HL-60 (cell line): ENCODE data around the gene LY6G5C.

Experiments used
- DNase-seq, 2 experiments: peaks; one replicate each; pipeline ENCODE4 v3.0.0-alpha.2; 2010 to 2020; ENCODE audit warnings: low read depth in 1 of 2, low spot score in 1 of 2
- H3K27ac ChIP-seq: fragments of 250-450 bp; sonication (Bioruptor Pico); replicated peaks from 2 replicates; pipeline ENCODE4 v1.5.1; 2020; ENCODE audit warnings: mild to moderate bottlenecking, moderate library complexity
- H3K27me3 ChIP-seq: fragments of 250-450 bp; sonication (Bioruptor Pico); 2 replicates; pipeline ENCODE4 v1.5.1; 2021; ENCODE audit warnings: mild to moderate bottlenecking, moderate library complexity; ENCODE audit not compliant: insufficient read depth, poor library complexity, severe bottlenecking
- H3K4me3 ChIP-seq: replicated peaks from 2 replicates; pipeline ENCODE4 v1.5.1; 2011; ENCODE audit warnings: mild to moderate bottlenecking, control low read depth, low read length; ENCODE audit not compliant: insufficient read depth
- GABPA ChIP-seq: IDR thresholded peaks from 2 replicates; pipeline ENCODE4 v1.6.1; 2012; ENCODE audit warnings: low read depth
- POLR2AphosphoS5 ChIP-seq: IDR thresholded peaks from 2 replicates; pipeline ENCODE4 v1.6.1; 2012; ENCODE audit warnings: low read depth
- REST ChIP-seq: IDR thresholded peaks from 2 replicates; pipeline ENCODE4 v1.6.1; 2012; ENCODE audit warnings: low read depth; ENCODE audit not compliant: insufficient replicate concordance
- SPI1 ChIP-seq: IDR thresholded peaks from 2 replicates; pipeline ENCODE4 v1.6.1; 2012; ENCODE audit warnings: low read depth, mild to moderate bottlenecking, borderline replicate concordance
- TF ChIP-seq, protein P1 (sequence below): IDR thresholded peaks from one replicate; pipeline ENCODE4 v1.5.1; 2011; ENCODE audit warnings: low read length, control low read depth, inconsistent platforms; ENCODE audit not compliant: insufficient read depth

The LY6G5C gene

GRCh38 chr6:31660381-31661261 is 20.2 kb downstream of the LY6G5C start, which contains the start of gene C6orf47:
Gene C6orf47, minus strand, starts transcription at chr6:31660778. Its CDS starts 831 bp downstream, at chr6:31659947.
- Histone ChIP-seq H3K27ac (peak within 1 kb of the TSS; percentile 66), H3K27me3 (no peaks in the 10 kb centered on the region), H3K4me3 (peak within 1 kb of the TSS; percentile 73)
- DNase-seq, result peak; percentile 67 to 81
- no peak for TF ChIP-seq SPI1
- no peak for TF ChIP-seq REST
- TF ChIP-seq GABPA, result no peak
- TF ChIP-seq POLR2AphosphoS5, result peak; percentile 79
- TF ChIP-seq, protein P1, sequence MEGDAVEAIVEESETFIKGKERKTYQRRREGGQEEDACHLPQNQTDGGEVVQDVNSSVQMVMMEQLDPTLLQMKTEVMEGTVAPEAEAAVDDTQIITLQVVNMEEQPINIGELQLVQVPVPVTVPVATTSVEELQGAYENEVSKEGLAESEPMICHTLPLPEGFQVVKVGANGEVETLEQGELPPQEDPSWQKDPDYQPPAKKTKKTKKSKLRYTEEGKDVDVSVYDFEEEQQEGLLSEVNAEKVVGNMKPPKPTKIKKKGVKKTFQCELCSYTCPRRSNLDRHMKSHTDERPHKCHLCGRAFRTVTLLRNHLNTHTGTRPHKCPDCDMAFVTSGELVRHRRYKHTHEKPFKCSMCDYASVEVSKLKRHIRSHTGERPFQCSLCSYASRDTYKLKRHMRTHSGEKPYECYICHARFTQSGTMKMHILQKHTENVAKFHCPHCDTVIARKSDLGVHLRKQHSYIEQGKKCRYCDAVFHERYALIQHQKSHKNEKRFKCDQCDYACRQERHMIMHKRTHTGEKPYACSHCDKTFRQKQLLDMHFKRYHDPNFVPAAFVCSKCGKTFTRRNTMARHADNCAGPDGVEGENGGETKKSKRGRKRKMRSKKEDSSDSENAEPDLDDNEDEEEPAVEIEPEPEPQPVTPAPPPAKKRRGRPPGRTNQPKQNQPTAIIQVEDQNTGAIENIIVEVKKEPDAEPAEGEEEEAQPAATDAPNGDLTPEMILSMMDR, result no peak

GRCh38 chr6:31659649-31660380 is 21.1 kb downstream of the LY6G5C start:
- Histone ChIP-seq H3K4me3 (peak overlapping the region; percentile 73), H3K27me3 (no peaks in the 10 kb centered on the region), H3K27ac (peak overlapping the region; percentile 66)
- TF ChIP-seq REST, result peak; percentile 91
- TF ChIP-seq SPI1, result peak; percentile 60
- TF ChIP-seq, protein P1, result no peak
- DNase-seq, result peak in 1 of 2 experiments; percentile 59

- DNase-seq, result no peak
- TF ChIP-seq POLR2AphosphoS5 (0 out of 2 replicates have a peak, but pooled peaks have one; percentile 9), GABPA (no peak), REST (no peak), SPI1 (no peak)
- TF ChIP-seq, protein P1, result no peak
- no peaks in the 10 kb centered on the region for H3K27me3 ChIP-seq
- H3K27ac ChIP-seq, result peak overlapping the region; percentile 66
- H3K4me3 ChIP-seq, result peak overlapping the region; percentile 73
Measured at GRCh38 chr6:31658983-31659648, 21.8 kb downstream of the LY6G5C start.
